Bone marrow (tissue), 2 donors: Measurements from ENCODE around the gene TNFRSF21.

ENCODE experiments used
- DNase-seq, 2 donors: peaks; one replicate each; lab custom pipeline; 2025; lab: John Stamatoyannopoulos, UW

Gene TNFRSF21

GRCh38 chr6:47221565-47221964 lies 88.1 kb downstream of the TNFRSF21 start:
- no peak for DNase-seq

- DNase-seq, result no peak
These were observed 100.1 kb downstream of the TNFRSF21 start for GRCh38 chr6:47209632-47210031.

GRCh38 chr6:47207261-47207660 lies 102.4 kb downstream of the TNFRSF21 start:
- DNase-seq, result no peak

- no peak for DNase-seq
These were observed 103.1 kb downstream of the TNFRSF21 start for GRCh38 chr6:47206626-47207025.

GRCh38 chr6:47203938-47204611 lies 105.6 kb downstream of the TNFRSF21 start:
- no peak for DNase-seq

- DNase-seq, result no peak
These were observed 106.3 kb downstream of the TNFRSF21 start for GRCh38 chr6:47203266-47203937.

GRCh38 chr6:47202644-47203205 lies 107.0 kb downstream of the TNFRSF21 start:
- DNase-seq, result no peak

GRCh38 chr6:47200536-47201334 lies 109.0 kb downstream of the TNFRSF21 start:
- DNase-seq, result no peak

- DNase-seq, result no peak
These were observed 111.7 kb downstream of the TNFRSF21 start for GRCh38 chr6:47197682-47198640.

- no peak for DNase-seq
These were observed 113.6 kb downstream of the TNFRSF21 start for GRCh38 chr6:47196113-47196512.

- DNase-seq, result no peak
These were observed 114.6 kb downstream of the TNFRSF21 start for GRCh38 chr6:47195011-47195650.

GRCh38 chr6:47188588-47189021 lies 121.1 kb downstream of the TNFRSF21 start:
- DNase-seq, result no peak

GRCh38 chr6:47187893-47188587 lies 121.7 kb downstream of the TNFRSF21 start:
- no peak for DNase-seq

- no peak for DNase-seq
These were observed 122.6 kb downstream of the TNFRSF21 start for GRCh38 chr6:47187113-47187512.

- DNase-seq, result no peak
These were observed 127.3 kb downstream of the TNFRSF21 start for GRCh38 chr6:47182291-47182957.

GRCh38 chr6:47181681-47182080 lies 128.0 kb downstream of the TNFRSF21 start:
- no peak for DNase-seq
